ENCODE measurements around the gene PCF11. TPM values are rescaled to one million over a fixed set of nuclear protein-coding genes. Genes with fewer than 3 reads are reported as not detected.

The PCF11 gene
- total and polyA plus RNA-seq, 2 of the 4 experiments (the other 2 are of a cell fraction): 19.2 to 26.7 TPM

DNA sequence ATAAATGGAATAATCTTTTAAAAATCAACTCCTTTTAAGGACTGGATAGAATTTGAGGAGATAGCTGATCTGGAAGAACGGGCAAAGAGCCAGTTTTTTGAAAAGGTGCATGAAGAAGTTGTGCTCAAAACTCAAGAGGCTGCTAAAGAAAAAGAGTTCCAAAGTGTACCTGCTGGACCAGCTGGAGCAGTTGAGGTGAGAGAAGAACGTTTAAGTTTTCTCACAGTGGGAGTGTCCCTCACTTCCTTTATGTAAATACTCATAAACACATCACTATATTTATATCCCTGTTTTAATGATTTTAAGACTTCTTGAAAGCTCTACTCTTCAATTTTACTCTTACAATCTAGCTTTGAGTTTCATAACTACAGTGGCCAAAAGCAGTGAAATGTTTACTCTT lies 24.9 kb downstream of the PCF11 start:
- POLR2A ChIA-PET (ENCODE audit: unreplicated experiment): no interaction called here
- H3K36me3 ChIP-seq (ENCODE audit: control insufficient read depth, insufficient read depth, low read length): peaks cover 38% of the 10 kb centered on the region

More for the DNA sequence above, 24.9 kb downstream of the PCF11 start:
- Histone ChIP-seq H2BK5ac (ENCODE audit: low read depth, low read length, poor library complexity, severe bottlenecking) (no peak overlapping the region), H2BK120ac (ENCODE audit: low read depth, low read length) (no peak overlapping the region), H4K20me1 (ENCODE audit: insufficient read depth, low read length) (no peaks in the 10 kb centered on the region), H3K4me2 (ENCODE audit: low read depth, low read length) (no peak overlapping the region), H3K56ac (ENCODE audit: extremely low read depth, insufficient read depth, low read length) (no peak overlapping the region), H3K4me3 (ENCODE audit: insufficient read depth, low read depth, low read length) (no peak overlapping the region), H2BK15ac (ENCODE audit: low read depth, low read length) (no peak overlapping the region), H3K79me1 (ENCODE audit: low read depth in 1 of 2, low read length in 2 of 2) (peaks cover 16 to 22% of the 10 kb centered on the region in 2 experiments), H3K9me1 (ENCODE audit: insufficient read depth, low read length) (no peaks in the 10 kb centered on the region), H2AFZ (replicated peaks; ENCODE audit: low read length, poor library complexity) (no peak overlapping the region), H4K91ac (ENCODE audit: insufficient read depth, low read depth, low read length) (no peak overlapping the region), H3K23ac (ENCODE audit: low read depth, low read length) (no peak overlapping the region), H3K27me3 (ENCODE audit: control insufficient read depth, insufficient read depth, low read length) (no peaks in the 10 kb centered on the region), H2AK9ac (replicated peaks; ENCODE audit: low read depth, low read length, poor library complexity) (no peak overlapping the region), H2BK20ac (ENCODE audit: low read depth, low read length) (no peak overlapping the region), H3K4me1 (ENCODE audit: control insufficient read depth, insufficient read depth, low read length) (no peaks in the 10 kb centered on the region), H3K4ac (ENCODE audit: low read depth, low read length) (no peak overlapping the region), H2AK5ac (ENCODE audit: low read depth, low read length) (no peak overlapping the region), H3K18ac (ENCODE audit: low read depth, low read length) (no peak overlapping the region), H4K5ac (ENCODE audit: low read depth, low read length) (no peak overlapping the region), H3K27ac (ENCODE audit: insufficient read depth, low read length) (no peak overlapping the region), H4K8ac (ENCODE audit: low read depth in 2 of 2, low read length in 2 of 2) (no peak overlapping the region), H3K14ac (replicated peaks; ENCODE audit: low read depth, low read length) (no peak overlapping the region), H3K9ac (ENCODE audit: low read depth, low read length) (no peak overlapping the region), H3K9me3 (ENCODE audit: control insufficient read depth, insufficient read depth, low read length) (no peaks in the 10 kb centered on the region)
- CTCF ChIA-PET: interaction anchor here (0.6 kb wide), 1 partner anchor 12 kb away, joined by 3 read pairs; no protein-coding TSS in a partner anchor
- DNase-seq (no peak), ATAC-seq (ENCODE audit: low read depth) (no peak)
- dilution Hi-C loops (cut with HindIII; ENCODE audit: low sequenced_read_pairs, unreplicated experiment): no loop called here
- TF ChIP-seq CHD1 (IDR thresholded peaks at IDR 0.05; ENCODE audit: low read depth, low read length) (no peak), POLR2A (IDR thresholded peaks at IDR 0.05; ENCODE audit: low read depth, low read length) (no peak), RFX5 (IDR thresholded peaks at IDR 0.05; ENCODE audit: low read depth, low read length) (no peak), RCOR1 (IDR thresholded peaks at IDR 0.05; ENCODE audit: insufficient replicate concordance, low read length) (no peak), RAD21 (IDR thresholded peaks at IDR 0.05; ENCODE audit: low read length) (no peak), MAZ (IDR thresholded peaks at IDR 0.05; ENCODE audit: borderline replicate concordance, low read depth, low read length) (no peak)
- TF ChIP-seq, protein P1, sequence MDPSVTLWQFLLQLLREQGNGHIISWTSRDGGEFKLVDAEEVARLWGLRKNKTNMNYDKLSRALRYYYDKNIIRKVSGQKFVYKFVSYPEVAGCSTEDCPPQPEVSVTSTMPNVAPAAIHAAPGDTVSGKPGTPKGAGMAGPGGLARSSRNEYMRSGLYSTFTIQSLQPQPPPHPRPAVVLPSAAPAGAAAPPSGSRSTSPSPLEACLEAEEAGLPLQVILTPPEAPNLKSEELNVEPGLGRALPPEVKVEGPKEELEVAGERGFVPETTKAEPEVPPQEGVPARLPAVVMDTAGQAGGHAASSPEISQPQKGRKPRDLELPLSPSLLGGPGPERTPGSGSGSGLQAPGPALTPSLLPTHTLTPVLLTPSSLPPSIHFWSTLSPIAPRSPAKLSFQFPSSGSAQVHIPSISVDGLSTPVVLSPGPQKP (IDR thresholded peaks at IDR 0.05; ENCODE audit: borderline replicate concordance, low read depth, low read length): no peak
- in situ Hi-C loops (cut with MboI; ENCODE audit: low sequenced_read_pairs): no loop called here
- WGBS, 2 experiments (ENCODE audit: extremely low coverage in 2 of 2, insufficient read length in 1 of 2): 100% methylated on average over 1 of the region's 2 CpGs; no CpG with 5 or more reads in 1 of the 2 experiments
- no TSS peak for BruUV-seq (replicated peaks)
- intact Hi-C loops (cut with micrococcal nuclease): loop anchor here (2.0 kb wide), 1 partner anchor 13 kb away; no protein-coding TSS in a partner anchor

Measured in IMR-90 (cell line).